A549 (cell line): ENCODE results near the gene PRSS57. TPM values are rescaled to one million over a fixed set of nuclear protein-coding genes. Genes with fewer than 3 reads are reported as not detected.

Source experiments
- ATAC-seq, 2 experiments: fragments of 200-7000 bp in 1 of 2; fragments of >200 bp in 1 of 2; cut with Nextera tagmentation in 1 of 2; cut with Tn5 transposase in 1 of 2; 3 replicates each; pipeline versions ENCODE4 v1.8.0 to v1.9.1; 2018 to 2020; ENCODE audit warnings: mild to moderate bottlenecking in 1 of 2, moderate library complexity in 1 of 2
- CTCF ChIA-PET: fragments of 300-600 bp; sonication (Branson Sonifier 250); formaldehyde crosslinking; extraction: SDS; loops from one replicate; lab custom pipeline; 2021; ENCODE audit warnings: antibody characterized with exemption, inconsistent platforms; lab: Yijun Ruan, JAX
- POLR2A ChIA-PET: fragments of 350-600 bp; formaldehyde crosslinking; extraction: SDS; loops from one replicate; lab custom pipeline; 2021; ENCODE audit warnings: antibody characterized with exemption, inconsistent platforms; lab: Yijun Ruan, JAX
- DNase-seq, 2 experiments: peaks; one replicate each; pipeline versions ENCODE4 v3.0.0 to v3.0.0-alpha.2; 2011 to 2016; ENCODE audit warnings: low read depth in 1 of 2, low spot score in 1 of 2
- FAIRE-seq: peaks from 2 replicates; lab custom pipeline; 2011; peaks lifted over from hg19 to GRCh38; lab: Jason Lieb, UNC
- H3K27ac ChIP-seq, 2 experiments: fragments of >200 bp; sonication (Bioruptor Twin); formaldehyde crosslinking; 3 replicates each; pipeline ENCODE4 v1.5.1; 2016 to 2017
- H3K4me1 ChIP-seq: fragments of >200 bp; sonication (Bioruptor Twin); formaldehyde crosslinking; 3 replicates; pipeline ENCODE4 v1.6.1; 2016
- H3K4me2 ChIP-seq: fragments of >200 bp; sonication (Bioruptor Twin); formaldehyde crosslinking; 3 replicates; pipeline ENCODE4 v1.6.1; 2016
- H3K4me3 ChIP-seq: fragments of >200 bp; sonication (Bioruptor Twin); formaldehyde crosslinking; 3 replicates; pipeline ENCODE4 v1.5.1; 2016
- H3K9me3 ChIP-seq: fragments of >200 bp; sonication (Bioruptor Twin); formaldehyde crosslinking; 3 replicates; pipeline ENCODE4 v1.6.1; 2016
- ATOH8 ChIP-seq: fragments of 250-450 bp; sonication (Bioruptor Pico); IDR thresholded peaks from 2 replicates; pipeline ENCODE4 v1.5.0; 2020; ENCODE audit warnings: low read depth, mild to moderate bottlenecking, moderate library complexity
- EHMT2 ChIP-seq: fragments of 200-600 bp; sonication (generic); IDR thresholded peaks from 2 replicates; pipeline ENCODE4 v1.6.1; 2016; ENCODE audit warnings: antibody characterized with exemption, low read depth, mild to moderate bottlenecking, moderate library complexity
- EP300 ChIP-seq, 2 experiments: fragments of >200 bp; sonication (Bioruptor Twin); formaldehyde crosslinking; IDR thresholded peaks; 2 replicates in 1 of 2; 3 replicates in 1 of 2; pipeline ENCODE4 v1.6.1; 2016 to 2017
- ESRRA ChIP-seq: fragments of 150-350 bp; IDR thresholded peaks from 2 replicates; pipeline ENCODE4 v1.6.1; 2014; ENCODE audit warnings: mild to moderate bottlenecking, low read length, borderline replicate concordance
- FOXS1 ChIP-seq: fragments of 250-450 bp; sonication (Bioruptor Pico); IDR thresholded peaks from 2 replicates; pipeline ENCODE4 v1.5.0; 2020; ENCODE audit warnings: mild to moderate bottlenecking, moderate library complexity
- HES2 ChIP-seq: fragments of >200 bp; sonication (Bioruptor Twin); formaldehyde crosslinking; IDR thresholded peaks from 2 replicates; pipeline ENCODE4 v1.6.1; 2016
- HOXA7 ChIP-seq: fragments of 250-450 bp; sonication (Bioruptor Pico); IDR thresholded peaks from 2 replicates; pipeline ENCODE4 v1.5.0; 2020; ENCODE audit warnings: mild to moderate bottlenecking, moderate library complexity
- MAX ChIP-seq: IDR thresholded peaks from 2 replicates; pipeline ENCODE4 v1.6.1; 2012
- POLR2A ChIP-seq: IDR thresholded peaks from 2 replicates; pipeline ENCODE4 v1.6.1; 2012; ENCODE audit warnings: mild to moderate bottlenecking, low read length
- RAD21 ChIP-seq, 2 experiments: fragments of >200 bp in 1 of 2; sonication (Bioruptor Twin) in 1 of 2; formaldehyde crosslinking in 1 of 2; IDR thresholded peaks in 1 of 2; conservative IDR thresholded peaks in 1 of 2; 2 replicates in 1 of 2; 3 replicates in 1 of 2; pipeline ENCODE4 v1.6.1; 2012 to 2018; ENCODE audit warnings: inconsistent platforms in 1 of 2
- SREBF2 ChIP-seq: fragments of 450-650 bp; IDR thresholded peaks from 2 replicates; pipeline ENCODE4 v1.6.1; 2014; ENCODE audit warnings: mild to moderate bottlenecking, moderate library complexity
- ZC3H11A ChIP-seq: fragments of 450-650 bp; IDR thresholded peaks from 2 replicates; pipeline ENCODE4 v1.6.1; 2014; ENCODE audit warnings: antibody characterized with exemption, mild to moderate bottlenecking
- ZNF302 ChIP-seq: fragments of 250-450 bp; sonication (Bioruptor Pico); IDR thresholded peaks from 2 replicates; pipeline ENCODE4 v1.9.0; 2021; ENCODE audit warnings: inconsistent platforms, mild to moderate bottlenecking, moderate library complexity
- ZSCAN20 ChIP-seq: fragments of 250-450 bp; sonication (Bioruptor Pico); IDR thresholded peaks from 2 replicates; pipeline ENCODE4 v1.8.0; 2022; ENCODE audit warnings: mild to moderate bottlenecking, moderate library complexity
- WGBS: methylation state at CpG from one replicate; pipeline ENCODE4 v1.1.6; 2017; ENCODE audit errors: missing lambda C conversion rate; 5-methylcytosine and 5-hydroxymethylcytosine counted together
- polyA plus RNA-seq, 4 experiments: library from polyadenylated mRNA; depleted of rRNA in 3 of 4; stranded (reverse); fragments of >200 nt; fragmentation: RNase III in 1 of 4; extraction: RNeasy Plus Mini Kit Qiagen cat#74134 plus additional on column Dnase treatment in 1 of 4; gene quantifications; 2 replicates in 3 of 4; 3 replicates in 1 of 4; pipeline ENCODE4 v1.2.3, GENCODE V29; 2011 to 2017

The PRSS57 gene
- polyA plus RNA-seq, 2 of the 4 experiments (the other 2 are of a cell fraction): 0.10 TPM; not detected in 1

GRCh38 chr19:686589-687297, 8.5 kb downstream of the PRSS57 start (continued):
- no peak for TF ChIP-seq ATOH8 (CRISPR knock-in tag)
- TF ChIP-seq, all 56 proteins: peak for 0

- ChIA-PET CTCF (interaction anchor here (3.0 kb wide), 1 partner anchor 49 kb away, joined by 17 read pairs; no protein-coding TSS in a partner anchor), POLR2A (interaction anchor here (1.3 kb wide), 1 partner anchor 18 kb away, joined by 5 read pairs; no protein-coding TSS in a partner anchor)
- WGBS: 85% methylated on average over 25 of the region's 31 CpGs
- ATAC-seq (0 out of 6 replicates have a peak, but pooled peaks of 1 of the 2 experiments have one; percentile 1), DNase-seq (no peak), FAIRE-seq (no peak)
- Histone ChIP-seq H3K27ac (no peak overlapping the region; a peak in 1 of 6 replicates), H3K9me3 (no peaks in the 10 kb centered on the region), H3K4me3 (no peak overlapping the region), H3K4me2 (no peak overlapping the region), H3K4me1 (peaks cover 14% of the 10 kb centered on the region; the same call in 2 of the 3 replicates)
- TF ChIP-seq RAD21 (conservative IDR thresholded peaks at IDR 0.05 in 1 of 2, IDR thresholded peaks at IDR 0.05 in 1 of 2) (no peak), FOXS1 (no peak), MAX (no peak), ESRRA (no peak)
These were observed 9.8 kb downstream of the PRSS57 start for GRCh38 chr19:685454-685931.

GRCh38 chr19:682678-683320, 12.5 kb downstream of the PRSS57 start:
- DNase-seq: no peak
- FAIRE-seq: no peak
- H3K4me2 ChIP-seq: no peak overlapping the region
- WGBS: 98% methylated on average over 7 of the region's 25 CpGs
- no peak for ATAC-seq
- no peak overlapping the region for H3K4me3 ChIP-seq
- ChIA-PET CTCF (no interaction called here), POLR2A (no interaction called here)
- peaks cover 21% of the 10 kb centered on the region for H3K4me1 ChIP-seq
- TF ChIP-seq POLR2A (no peak), ZSCAN20 (CRISPR knock-in tag) (no peak), EHMT2 (no peak), HES2 (no peak), EP300 (IDR thresholded peaks at IDR 0.05) (no peak), HOXA7 (no peak), MAX (no peak), ZNF302 (no peak), ZC3H11A (no peak), SREBF2 (no peak)
- TF ChIP-seq, all 56 proteins: peak for 0
- Histone ChIP-seq H3K9me3 (no peaks in the 10 kb centered on the region), H3K27ac (peak overlapping the region in 1 of 2 experiments; percentile 12; a peak in 1 of 6 replicates)

GRCh38 chr19:681029-682019, 13.9 kb downstream of the PRSS57 start:
- FAIRE-seq (no peak), ATAC-seq (peak in 1 of 2 experiments; percentile 45; a peak in 4 of 6 replicates)
- H3K27ac ChIP-seq: peak overlapping the region; percentile 87 to 99; a peak in 5 of 6 replicates

More at GRCh38 chr19:681029-682019, 13.9 kb downstream of the PRSS57 start:
- no peak for TF ChIP-seq POLR2A
- TF ChIP-seq, all 56 proteins: peak for 0
- Histone ChIP-seq H3K4me2 (peak overlapping the region; percentile 69), H3K4me1 (peaks cover 20% of the 10 kb centered on the region), H3K4me3 (no peak overlapping the region; the same call in 2 of the 3 replicates), H3K9me3 (no peaks in the 10 kb centered on the region)
- DNase-seq: no peak
- ChIA-PET CTCF (interaction anchor here (1.0 kb wide), 1 partner anchor 26 kb away, joined by 3 read pairs; no protein-coding TSS in a partner anchor), POLR2A (interaction anchor here (0.6 to 0.8 kb wide), 4 partner anchors 23 to 276 kb away, joined by 3 to 5 read pairs (median 4); no protein-coding TSS in a partner anchor)
- WGBS: 87% methylated on average over 25 of the region's 54 CpGs
